HG03432 (cell line): ENCODE measurements around the gene CACNA1S.

Source experiments
- ATAC-seq: cut with Tn5 transposase; IDR thresholded peaks from one replicate; pipeline ENCODE4 v1.9.1; 2021; ENCODE audit warnings: mild to moderate bottlenecking, moderate library complexity; ENCODE audit not compliant: unreplicated experiment

The CACNA1S gene

DNA sequence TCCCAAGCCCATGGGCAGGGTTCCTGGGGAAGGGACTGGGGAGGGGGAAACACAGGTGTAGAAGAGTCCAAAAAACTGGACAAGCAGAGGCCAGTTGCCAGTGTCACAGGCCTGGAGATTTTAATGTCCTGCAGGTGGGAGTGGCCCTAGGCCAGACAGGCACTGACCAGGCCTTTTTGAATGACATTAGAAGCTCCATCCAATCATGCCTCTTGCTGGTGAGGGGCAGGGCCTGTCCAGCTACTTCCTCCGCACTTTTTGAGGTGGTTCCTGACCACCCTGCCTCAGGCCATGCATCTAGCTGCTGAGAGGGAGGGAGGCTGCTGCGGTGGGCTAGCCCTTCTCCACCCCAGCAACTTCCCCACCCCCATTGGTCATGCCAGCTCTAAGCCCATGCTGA lies 72.8 kb downstream of the CACNA1S start:
- ATAC-seq, result no peak

DNA sequence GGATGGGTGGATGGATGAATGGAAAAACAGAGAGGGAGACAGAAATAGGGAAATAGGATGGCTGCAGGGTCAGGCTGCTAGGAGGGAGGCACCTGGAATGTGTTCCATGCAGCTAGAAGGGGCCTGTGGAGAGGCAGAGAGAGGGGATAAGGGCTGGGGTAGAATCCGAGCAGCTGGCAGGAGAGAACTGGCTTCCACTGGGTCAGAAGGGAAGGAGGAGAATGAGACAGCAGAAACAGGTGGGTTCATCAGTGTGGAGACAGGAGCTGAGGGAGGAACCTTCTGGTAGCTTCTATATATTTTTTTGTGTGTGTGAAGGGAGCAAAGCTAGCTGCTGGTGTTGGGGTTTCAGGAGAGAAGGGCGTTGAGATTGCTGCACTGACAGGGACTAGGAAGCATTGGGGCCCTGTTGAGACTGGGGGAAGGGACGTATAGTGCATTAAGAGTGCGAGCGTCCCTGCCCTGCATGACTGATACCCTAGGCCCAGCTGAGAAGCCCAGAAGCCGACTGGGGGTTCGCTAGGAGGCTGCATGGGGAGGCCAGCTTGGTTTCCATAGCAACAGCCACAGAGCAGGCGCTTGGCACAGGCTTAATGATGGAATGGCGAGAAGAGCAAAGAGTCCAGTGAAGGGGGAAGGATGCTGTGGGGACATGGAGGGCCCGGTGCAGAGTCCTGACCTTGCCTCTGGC lies 73.9 kb downstream of the CACNA1S start:
- ATAC-seq, result no peak

DNA sequence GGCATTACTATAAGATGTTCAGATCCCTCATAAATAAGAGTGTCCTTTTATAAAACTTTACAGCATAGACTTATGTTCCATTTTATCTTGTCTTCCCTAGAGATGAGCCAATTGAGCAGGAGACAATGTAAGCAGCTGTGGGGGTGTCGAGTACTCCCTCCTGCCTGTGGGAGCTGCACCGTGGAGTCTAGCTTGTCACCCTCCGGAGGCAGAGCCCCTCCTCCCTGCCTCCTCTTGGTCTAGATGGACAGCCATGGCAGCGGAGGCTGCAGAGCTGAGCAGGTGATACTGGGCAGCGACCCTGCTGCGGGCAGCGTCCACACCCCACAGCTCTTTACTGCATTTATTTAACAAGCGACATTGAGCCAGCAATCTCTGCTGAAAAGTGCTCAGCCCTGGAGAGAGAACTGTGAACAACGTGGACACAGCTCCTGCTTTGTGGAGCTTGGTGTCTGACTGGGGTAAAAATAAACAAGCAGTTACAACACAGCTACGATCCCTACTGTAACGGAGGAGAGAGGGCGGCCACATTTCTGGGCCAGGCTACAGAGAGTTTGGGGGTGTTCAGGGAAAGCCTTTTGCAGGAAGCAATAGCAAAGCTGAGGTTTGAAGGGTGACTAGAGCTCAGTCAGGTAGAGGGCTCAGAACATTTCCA lies 75.9 kb downstream of the CACNA1S start:
- no peak for ATAC-seq

DNA sequence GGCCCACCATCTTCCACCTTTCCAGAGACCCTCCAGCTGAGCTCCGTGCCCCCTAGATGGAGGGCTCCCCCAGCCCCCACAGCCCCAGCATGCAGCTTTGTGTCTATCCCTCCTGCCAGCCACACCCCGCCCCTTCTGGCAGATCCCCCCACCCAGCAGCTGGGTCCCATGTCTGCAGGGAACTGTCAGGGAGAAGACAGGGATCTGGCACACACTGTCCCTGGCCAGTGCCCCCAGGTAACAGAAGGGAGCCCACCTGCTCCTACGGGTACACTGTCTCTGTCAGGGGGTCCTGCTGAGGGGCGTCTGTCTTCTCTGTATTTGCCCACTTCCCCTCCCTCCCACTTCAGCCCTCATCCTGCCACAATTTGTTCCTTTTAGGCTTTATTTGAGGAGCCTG lies 77.6 kb downstream of the CACNA1S start:
- ATAC-seq, result no peak

DNA sequence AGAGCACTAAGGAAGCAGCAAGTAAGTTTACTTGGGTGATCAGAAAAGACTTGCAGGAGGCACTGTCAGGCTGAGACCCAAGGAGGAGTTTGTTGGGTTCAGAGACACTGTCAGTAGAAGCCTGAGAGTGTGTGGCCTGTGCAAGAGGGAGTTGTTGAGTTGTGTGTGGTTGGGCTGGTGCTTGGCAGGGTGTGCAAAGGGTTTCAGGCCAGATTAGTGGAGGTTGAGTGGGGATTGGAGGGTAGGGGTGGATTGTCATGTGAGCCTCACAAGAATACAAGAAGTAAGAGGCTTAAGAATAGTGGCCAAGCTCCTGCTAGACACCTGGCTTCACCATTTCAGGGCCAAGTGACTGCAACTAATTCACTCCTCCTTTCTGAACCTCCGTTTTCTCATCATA lies 79.8 kb downstream of the CACNA1S start:
- ATAC-seq, result no peak

DNA sequence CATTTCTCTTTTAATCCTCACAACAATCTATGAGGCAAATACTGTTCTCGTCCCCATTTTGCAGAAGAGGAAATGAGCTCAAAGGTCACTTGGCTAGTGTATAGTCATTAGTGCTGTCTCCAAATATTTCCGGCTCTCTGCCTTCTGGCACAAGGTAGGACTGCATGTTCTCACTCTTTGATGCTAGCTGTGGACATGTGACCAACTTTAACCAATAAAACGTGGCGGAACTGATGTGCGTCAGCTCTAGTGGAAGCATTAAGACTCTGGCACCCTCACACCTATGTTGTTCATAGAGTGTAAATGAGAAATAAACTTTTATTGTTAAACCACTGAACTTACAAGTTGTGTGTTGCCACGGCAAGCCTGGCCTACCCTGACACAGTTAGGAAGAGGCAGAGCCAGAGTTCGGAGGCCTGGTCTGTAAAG lies 83.8 kb downstream of the CACNA1S start:
- ATAC-seq, result no peak

DNA sequence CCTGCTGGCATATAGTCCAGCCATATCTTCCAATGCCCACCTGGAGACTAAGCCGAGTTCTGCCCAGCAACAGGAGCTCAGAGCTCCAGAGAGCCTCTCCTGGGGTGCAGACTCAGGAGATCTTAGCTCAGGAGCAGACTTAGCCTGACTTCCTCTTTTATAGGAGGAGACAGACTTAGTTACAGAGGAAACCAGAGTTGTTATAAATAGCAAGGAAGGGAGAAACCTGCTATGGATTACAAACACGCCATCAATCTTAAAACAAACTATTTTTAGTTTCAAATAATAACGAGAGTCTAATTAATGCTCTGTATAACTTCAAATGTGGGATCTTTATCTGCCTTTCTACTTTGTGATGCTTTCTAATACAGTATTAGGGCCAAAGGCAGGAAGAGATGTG lies 85.4 kb downstream of the CACNA1S start:
- ATAC-seq, result no peak

DNA sequence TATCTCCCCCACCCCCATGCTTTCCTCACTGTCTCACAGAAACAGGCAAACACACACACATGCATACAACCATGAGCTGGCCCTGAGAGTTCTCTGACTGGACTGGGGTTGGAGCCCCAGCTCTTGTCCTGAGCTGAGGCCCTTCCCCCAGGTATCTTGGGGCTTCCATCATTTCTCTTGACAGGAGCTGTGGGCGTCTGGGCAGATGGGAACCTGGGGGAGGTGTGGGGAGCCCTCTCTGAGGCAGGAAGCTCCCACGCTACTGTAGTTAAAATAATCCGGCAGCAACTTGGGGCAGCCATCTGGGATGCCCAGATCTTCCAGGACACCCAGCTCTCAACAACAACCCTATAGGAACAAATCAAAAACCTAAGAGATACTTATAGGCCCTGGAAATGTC lies 86.0 kb downstream of the CACNA1S start:
- ATAC-seq, result no peak

DNA sequence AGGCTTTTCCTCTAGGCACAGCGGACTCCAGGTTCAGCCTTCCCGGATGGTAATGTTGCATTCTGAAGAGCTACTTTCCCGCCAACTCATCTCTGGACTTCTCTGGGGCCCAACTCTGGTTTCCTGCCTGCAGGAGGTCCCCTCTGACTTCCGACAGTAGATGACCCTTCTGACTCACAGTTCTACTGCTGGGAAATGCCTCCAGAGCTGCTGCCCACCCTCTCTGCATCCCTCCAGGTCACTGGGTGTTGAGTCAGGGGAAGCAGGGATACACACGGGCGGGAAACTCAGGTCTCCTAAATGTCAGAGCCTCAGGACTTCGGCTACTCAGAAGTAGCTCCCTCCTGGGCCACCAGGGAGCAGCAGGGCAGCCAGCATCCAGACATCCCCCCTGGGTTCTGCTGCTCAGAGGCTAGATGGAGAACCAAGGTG lies 86.6 kb downstream of the CACNA1S start:
- ATAC-seq, result no peak

DNA sequence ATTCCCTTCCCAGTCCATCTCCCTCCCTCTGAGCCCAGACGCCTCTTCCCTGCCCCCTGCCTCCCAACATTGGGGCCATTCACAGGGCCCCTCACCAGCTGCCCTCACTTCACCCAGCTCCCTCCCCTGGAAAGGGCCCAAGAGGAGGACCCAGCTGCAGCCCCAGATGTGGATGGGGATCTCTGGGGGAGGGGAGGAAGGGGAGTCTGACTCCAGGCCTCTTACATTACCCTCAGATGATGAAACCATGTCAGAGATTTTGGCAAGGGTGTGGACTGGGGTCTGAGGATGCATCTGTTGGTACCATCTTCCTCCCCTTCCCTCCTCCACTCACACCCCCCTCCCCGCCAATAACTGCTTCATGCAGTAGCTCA lies 87.6 kb downstream of the CACNA1S start:
- no peak for ATAC-seq

DNA sequence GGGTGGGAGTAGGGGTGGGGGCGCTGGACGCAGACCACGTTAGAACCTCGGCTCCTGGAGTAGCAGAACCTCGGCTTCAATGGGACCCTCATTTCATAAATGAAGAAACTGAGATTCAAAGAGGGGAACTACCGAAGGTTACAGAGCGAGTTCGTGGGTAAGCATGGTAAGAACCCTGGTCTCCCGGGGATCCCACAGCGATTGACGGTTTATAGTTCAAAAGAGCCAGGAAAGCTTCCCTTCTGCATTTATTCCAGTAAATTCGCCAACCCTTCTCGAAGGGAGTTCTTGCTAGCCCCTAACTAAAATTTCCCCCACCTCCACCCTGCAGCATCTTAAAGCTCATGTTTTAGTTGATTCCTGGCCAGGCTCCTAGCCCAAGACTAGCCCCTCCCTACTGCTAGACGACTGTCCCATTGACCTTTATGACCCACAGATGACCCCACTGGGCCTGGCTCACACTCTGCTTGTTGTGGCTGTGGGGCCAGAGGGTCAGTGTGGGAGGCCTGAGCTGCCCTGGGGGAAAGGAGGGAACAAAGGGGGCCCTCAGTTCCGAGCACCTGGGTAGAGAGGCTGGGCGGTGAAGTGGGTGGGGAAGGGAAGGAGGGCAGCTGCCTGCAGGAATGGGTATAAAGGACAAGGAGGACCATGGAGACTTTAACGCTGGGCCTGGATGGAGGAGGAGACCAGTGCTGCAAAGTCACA lies 88.2 kb downstream of the CACNA1S start:
- no peak for ATAC-seq

DNA sequence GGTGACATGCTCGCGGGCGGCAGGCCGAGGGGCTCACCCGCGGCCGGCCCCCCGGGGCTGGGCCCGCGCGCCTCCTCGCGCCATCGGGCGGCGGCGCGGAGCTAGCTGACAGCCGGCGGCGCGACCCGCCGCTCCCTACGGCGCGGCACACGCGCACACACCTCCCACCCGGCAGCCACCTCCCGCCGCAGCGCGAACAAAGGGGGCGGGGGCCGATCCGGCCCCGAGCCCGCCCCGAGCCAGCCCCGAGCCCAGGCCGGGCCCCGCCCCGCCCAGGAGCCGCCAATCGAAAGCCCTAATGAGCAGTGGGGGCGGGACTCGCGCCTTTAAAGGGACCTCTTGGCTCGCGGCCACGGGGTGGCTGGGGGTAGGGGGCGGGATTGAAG lies 88.7 kb downstream of the CACNA1S start, which contains the start of gene KIF21B:
Gene KIF21B, minus strand, starts transcription at position 198 of the 386 bp plus-strand sequence. CDS start 331 bp downstream, outside the sequence.
- ATAC-seq, result peak; percentile 71

DNA sequence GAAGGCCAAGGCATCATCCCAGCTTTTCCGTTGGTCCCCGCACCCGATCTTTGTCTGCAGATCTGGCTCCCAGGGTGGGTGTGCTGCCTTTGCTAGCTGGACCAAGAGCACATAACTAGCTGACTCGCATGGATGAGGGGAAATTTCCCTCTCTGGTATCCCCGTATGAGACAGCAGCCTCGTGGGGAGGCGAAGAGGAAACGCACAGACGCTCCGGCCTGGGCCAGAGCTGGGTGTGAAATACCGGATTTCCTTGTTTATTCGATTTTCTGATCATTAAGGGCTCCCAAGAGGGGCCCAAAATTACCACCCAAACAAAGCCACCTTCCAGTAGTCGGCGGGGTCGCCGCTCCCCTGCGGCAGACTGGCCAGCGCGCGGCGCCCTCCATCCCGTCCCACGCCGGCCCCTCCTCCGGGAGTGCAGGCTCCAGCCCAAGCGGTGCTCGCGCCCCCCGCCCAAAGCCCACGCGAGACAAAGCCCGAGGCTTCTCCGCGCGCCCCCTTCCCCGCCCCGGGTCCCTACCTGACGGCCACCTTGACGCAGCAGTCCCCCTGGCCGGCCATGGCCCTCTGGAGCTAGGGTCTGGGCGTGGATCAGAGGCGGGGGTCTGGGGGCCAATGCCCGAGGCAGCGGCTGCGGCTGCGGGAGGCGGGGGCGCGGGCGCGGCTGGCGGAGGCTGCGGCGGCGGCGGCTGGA lies 89.3 kb downstream of the CACNA1S start:
- ATAC-seq, result no peak

DNA sequence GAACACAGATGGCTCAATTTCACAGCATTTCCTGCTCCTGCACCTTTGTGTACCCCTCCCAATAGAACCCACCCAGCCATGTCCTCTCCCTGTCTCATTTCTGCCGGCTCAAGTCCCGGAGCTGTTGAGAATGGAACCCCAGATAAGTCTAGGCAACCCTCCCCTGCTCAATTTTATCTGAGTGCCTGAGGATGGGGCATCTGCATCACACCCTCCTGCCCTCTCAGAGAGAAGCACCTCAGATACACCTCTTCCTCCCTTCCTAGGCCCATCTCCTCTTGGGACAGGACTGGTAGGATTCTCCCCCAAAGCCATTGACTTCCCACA lies 89.8 kb downstream of the CACNA1S start:
- ATAC-seq, result no peak

DNA sequence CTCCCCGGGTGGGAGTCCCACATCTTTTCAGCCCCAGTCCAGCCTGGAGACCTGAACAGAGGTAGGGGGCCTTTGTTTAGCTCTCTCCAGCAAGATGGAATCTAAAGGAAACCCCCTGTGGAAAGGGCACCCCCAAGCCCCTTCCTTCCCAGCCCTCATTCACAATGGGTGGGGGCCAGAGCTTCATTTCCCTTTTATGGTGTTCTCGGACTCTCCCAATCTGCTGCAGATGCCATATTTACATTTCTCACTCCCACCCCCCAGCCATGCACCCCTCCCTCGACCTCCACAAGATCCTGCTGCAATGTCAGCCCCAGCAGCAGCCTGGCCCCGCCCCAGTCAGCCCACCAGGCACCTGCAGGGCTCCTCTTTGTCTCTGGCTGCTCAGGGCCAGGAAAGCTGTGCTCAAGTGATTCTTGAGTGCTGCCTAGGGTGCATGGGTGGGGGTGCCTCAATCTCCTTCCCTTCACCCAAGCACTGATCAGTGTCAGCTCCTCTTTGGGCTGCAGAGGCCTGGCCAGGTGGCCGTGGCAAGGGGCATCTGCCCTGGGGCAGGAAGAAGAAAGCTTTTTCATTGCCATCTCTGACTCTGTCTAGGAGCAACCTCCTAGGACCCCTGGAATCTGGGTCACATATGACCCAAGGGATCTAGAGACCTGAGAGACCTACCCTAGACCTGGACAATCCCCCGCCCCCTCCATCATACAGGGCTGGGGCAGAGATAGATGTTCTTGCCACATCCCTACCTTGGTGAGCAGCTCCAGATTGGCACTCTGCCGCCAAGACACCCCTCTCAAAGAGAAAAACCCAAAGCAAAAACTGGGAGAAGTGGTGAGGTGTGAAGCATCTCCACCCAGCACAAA lies 90.4 kb downstream of the CACNA1S start:
- ATAC-seq, result no peak

DNA sequence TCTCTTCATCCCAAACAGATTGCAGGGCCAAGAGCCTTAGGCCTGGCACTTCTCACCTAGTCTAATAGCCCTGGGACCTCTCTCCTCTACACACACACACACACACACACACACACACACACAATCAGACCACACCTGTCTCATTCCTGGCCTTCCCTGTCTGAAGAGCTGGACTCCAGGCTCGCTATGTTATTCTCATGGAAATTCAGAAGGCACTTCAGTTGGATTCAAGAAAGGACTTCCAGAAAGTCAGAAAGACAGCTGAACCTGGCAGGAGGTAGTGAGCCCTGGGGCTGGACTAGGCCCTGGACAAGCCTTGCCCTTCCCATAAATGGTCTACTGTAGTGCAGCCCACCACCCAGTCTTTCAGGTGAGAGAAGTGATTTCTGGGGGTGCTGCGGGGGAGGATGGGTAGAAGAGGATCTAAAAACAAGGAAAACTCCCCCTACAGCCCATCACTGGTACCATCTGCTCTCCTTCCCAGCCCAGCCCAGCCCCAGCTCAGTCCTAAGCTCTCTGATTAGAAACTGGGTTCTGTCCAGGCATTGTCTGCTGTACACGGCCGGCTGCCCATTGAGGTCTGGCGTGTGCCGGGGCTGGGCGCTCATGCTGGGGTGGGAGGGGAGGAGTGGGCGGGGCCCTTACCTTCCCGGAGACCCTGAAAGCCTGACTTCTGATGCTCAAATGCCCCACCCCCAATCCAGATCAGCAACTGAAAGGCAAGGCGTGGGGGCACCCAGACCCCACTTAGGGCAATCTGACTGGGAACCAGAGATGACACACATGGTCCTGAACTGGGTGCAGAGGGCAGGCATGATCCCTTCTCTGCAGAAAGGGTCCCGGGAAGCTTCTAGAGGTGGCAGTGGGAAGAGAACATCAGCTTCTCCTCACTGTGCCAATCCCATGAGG lies 91.3 kb downstream of the CACNA1S start:
- no peak for ATAC-seq

DNA sequence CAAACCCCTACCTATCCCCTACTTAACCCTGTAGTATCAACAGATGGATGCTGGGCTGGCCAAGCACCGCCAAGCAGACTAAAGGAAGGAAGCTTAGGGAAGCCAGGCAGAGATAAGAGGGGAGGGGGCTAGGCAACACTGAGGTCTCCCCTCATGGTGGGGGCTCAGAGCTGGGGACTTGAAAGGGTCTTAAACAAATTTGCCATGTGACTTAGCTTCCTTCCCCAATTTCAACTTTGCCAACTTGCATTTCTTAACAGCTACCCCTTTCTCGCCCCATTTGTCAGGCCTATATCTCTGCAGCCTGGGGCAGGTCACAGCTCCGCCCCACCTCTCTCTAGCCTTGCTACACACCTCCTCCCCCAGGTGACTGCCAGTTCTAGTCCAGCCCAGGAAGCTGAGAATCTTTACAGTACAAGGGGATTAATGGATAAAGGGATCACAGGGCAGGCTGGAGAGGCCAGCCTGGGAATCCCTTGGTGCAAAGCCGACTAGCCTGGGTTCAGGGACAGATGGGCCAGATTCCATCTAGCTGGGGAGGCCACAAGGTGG lies 92.1 kb downstream of the CACNA1S start:
- no peak for ATAC-seq

DNA sequence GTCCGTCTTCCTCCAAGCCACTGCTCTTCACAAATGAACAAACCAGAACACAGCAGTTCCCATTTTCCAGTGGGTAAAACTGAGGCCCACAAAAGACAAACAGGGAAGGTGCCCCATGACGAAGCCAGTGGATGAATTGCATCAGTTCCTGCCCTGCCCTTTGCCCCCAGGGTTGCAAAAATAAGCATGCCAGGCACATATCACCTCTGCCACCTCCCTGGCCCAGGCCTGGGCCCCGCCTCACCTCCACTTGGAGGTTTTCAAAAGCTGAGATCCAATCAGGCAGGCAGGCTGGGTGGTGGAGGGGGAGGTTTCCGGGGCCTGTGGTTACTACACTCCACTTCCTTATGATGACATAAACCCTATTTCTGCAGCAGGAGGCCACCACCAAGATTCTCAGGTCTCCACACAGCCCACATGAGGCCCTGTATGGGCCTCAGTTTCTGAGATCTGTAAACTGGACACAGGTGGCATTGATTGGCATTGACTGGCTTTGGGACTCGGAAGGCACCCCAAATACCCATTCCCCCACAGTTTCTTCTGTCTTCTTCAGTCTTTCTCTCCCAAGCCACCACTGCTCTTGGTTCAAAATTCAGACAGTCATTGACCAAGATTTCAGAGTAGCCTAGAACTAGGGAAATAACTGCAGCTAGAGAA lies 92.8 kb downstream of the CACNA1S start:
- ATAC-seq, result peak; percentile 60

DNA sequence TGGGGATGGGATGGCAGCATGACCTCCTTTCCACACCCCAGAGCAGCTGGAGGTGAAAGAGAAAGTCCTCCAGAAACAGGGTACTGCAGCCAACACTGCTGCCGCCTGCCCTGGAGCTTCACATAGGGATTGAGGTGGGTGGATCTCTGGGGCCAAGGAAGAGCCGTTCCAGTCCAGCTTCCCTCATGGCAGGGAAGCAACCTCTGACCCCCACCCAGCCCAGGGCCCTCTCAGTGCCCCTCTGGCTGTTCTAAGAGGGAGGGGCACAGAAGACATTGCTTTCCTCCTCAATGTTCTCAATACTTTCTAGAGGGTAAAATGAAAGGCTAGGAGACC lies 94.4 kb downstream of the CACNA1S start:
- no peak for ATAC-seq
